AG04449 (cell line): ENCODE data around the gene ZNF296.

ENCODE experiments used
- CTCF ChIA-PET: fragments of 350-600 bp; formaldehyde crosslinking; extraction: SDS; loops from one replicate; lab custom pipeline; 2021; ENCODE audit warnings: antibody characterized with exemption; lab: Yijun Ruan, JAX
- POLR2A ChIA-PET: fragments of 400-600, 350-600 bp; formaldehyde crosslinking; extraction: SDS; loops from one replicate; lab custom pipeline; 2020; ENCODE audit warnings: antibody characterized with exemption, inconsistent platforms; lab: Yijun Ruan, JAX
- DNase-seq: peaks from one replicate; pipeline ENCODE4 v3.0.0-alpha.2; 2010; ENCODE audit warnings: low read depth, low spot score
- H3K4me3 ChIP-seq: 2 replicates; pipeline ENCODE4 v1.5.1; 2011; ENCODE audit warnings: low read depth, mild to moderate bottlenecking, control low read depth, low read length
- TF ChIP-seq, protein P1 (sequence below): IDR thresholded peaks from one replicate; pipeline ENCODE4 v1.5.1; 2011; ENCODE audit warnings: mild to moderate bottlenecking, moderate library complexity, low read length, control low read depth, inconsistent platforms; ENCODE audit not compliant: insufficient read depth; ENCODE audit errors: missing control alignments

Gene ZNF296

DNA sequence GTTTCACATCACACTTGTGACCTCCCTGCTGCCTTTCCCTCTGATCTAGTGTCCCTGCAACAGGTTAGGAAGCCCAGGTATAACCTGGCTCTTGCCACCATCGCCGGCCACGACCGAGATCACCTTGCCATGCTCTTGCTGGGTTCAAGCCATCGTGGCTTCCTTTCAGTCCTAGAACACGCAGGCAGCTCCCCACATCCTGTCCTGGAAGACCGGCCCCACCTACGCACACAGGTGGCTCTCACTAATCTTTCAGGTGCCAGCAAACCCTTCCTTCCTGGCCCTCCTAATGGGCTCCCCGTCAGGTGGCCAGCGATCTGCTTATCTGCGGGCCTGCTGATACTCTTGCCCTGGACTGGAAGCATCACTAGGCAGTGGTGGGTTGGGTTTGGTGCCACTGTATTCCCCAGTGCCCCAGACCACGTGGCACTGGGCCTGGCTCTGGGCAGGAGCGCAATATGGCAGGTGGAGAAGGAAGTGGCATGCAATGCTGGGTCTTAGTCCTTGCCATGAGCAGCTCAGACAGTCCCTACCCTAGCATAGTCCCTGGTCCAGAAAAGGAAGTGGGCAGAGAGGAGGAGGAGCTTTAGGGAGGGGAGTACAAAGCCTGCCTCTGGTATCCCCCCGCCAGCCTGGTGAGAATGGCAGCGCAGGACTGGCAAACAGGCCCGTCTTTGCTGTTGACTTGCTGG lies 28.5 kb upstream of the ZNF296 start:
- no peak for DNase-seq
- CTCF ChIA-PET = interaction anchor here (1.1 to 5.6 kb wide), 2 partner anchors 8 to 20 kb away, joined by 3 to 29 read pairs; no protein-coding TSS in a partner anchor
- no peak overlapping the region for H3K4me3 ChIP-seq
- POLR2A ChIA-PET = no interaction called here
- TF ChIP-seq, protein P1, sequence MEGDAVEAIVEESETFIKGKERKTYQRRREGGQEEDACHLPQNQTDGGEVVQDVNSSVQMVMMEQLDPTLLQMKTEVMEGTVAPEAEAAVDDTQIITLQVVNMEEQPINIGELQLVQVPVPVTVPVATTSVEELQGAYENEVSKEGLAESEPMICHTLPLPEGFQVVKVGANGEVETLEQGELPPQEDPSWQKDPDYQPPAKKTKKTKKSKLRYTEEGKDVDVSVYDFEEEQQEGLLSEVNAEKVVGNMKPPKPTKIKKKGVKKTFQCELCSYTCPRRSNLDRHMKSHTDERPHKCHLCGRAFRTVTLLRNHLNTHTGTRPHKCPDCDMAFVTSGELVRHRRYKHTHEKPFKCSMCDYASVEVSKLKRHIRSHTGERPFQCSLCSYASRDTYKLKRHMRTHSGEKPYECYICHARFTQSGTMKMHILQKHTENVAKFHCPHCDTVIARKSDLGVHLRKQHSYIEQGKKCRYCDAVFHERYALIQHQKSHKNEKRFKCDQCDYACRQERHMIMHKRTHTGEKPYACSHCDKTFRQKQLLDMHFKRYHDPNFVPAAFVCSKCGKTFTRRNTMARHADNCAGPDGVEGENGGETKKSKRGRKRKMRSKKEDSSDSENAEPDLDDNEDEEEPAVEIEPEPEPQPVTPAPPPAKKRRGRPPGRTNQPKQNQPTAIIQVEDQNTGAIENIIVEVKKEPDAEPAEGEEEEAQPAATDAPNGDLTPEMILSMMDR = no peak

DNA sequence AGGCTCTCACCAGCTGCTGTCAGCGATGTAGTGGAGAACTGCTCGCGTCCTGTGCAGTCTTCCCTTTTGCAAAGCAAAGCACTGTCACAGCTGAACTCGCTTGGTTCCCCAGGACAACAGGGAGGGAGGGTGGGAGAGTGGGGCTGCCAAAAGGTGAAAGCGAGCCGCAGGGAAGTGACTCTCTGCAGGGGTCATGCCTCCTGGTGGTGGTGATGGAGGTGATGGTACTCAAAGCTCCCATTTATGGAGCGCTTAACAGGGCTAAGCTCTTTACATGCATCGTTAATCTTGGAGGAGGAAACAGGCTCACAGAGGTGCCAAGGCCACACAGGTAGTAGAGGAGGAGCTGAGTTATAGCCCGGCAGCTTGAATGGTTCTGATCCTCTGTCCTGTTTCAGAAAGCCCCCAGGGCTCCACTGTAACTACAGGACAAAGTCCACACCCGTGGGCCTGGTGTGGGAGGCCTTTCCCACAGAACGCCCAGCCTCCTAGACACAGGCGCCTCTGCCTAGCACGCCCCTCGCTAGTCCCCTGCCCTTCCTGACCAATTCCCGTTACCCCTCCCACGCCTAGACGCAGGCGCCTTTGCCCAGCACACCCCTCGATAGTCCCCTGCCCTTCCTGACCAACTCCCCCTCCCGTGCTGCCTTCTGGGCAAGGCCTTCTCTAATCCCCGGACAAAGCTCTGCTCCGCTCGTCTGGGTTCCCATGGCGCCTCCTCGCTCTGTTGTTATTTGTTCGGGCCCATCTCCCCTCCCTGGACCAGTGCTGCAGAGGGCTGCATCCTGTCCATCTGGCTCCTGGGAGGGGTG lies 27.4 kb upstream of the ZNF296 start:
- DNase-seq = no peak
- H3K4me3 ChIP-seq = peak overlapping the region; percentile 15; the same call in 1 of the 2 replicates
- CTCF ChIA-PET = interaction anchor here (0.9 to 5.6 kb wide), 5 partner anchors 9 to 50 kb away, joined by 3 to 29 read pairs (median 3); no protein-coding TSS in a partner anchor
- TF ChIP-seq, protein P1 = peak; percentile 5
- POLR2A ChIA-PET = no interaction called here

DNA sequence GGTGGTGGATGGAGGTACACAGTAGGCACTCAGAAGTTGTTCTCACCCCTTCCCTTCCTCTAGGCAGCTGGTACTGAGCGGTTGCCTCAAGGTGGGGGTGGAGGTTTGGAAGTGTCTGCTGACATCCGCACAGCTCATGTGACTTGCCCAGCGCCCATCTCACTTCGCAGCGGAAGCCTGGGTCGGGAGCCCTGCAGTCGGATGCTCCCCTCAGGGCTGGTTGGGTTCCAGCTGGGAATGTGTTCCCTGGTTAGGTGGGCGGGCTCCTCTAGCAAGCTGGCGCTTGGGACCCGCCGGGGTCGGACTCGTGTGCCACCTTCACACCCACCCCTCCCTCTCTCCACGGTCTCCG lies 26.9 kb upstream of the ZNF296 start:
- DNase-seq = no peak
- TF ChIP-seq, protein P1 = no peak
- H3K4me3 ChIP-seq = peak overlapping the region; percentile 15
- ChIA-PET CTCF (interaction anchor here (0.9 to 5.6 kb wide), 5 partner anchors 10 to 50 kb away, joined by 3 to 29 read pairs (median 3); no protein-coding TSS in a partner anchor), POLR2A (no interaction called here)

DNA sequence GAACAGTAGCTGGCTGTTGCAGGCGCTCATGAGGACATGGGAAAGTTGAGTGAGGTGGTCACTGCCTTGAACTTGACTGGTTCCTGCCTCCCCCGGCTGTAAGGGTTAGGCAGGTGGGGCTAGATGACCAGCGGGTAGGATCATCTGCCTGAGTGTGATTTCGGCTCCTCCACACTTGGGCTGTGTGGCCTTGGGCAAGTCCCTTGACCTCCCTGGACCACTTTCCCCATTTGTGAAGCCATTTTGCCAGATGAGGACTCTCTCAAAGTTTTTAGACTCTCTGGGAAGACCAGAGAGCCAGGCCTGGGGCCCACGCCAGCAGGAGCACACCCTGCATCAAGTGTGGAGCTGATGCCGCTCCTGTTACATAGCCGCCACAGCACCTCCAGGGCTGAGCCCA lies 26.2 kb upstream of the ZNF296 start:
- ChIA-PET CTCF (interaction anchor here (1.2 to 5.6 kb wide), 2 partner anchors 22 to 51 kb away, joined by 3 to 29 read pairs; no protein-coding TSS in a partner anchor), POLR2A (no interaction called here)
- DNase-seq = no peak
- H3K4me3 ChIP-seq = no peak overlapping the region
- TF ChIP-seq, protein P1 = no peak

DNA sequence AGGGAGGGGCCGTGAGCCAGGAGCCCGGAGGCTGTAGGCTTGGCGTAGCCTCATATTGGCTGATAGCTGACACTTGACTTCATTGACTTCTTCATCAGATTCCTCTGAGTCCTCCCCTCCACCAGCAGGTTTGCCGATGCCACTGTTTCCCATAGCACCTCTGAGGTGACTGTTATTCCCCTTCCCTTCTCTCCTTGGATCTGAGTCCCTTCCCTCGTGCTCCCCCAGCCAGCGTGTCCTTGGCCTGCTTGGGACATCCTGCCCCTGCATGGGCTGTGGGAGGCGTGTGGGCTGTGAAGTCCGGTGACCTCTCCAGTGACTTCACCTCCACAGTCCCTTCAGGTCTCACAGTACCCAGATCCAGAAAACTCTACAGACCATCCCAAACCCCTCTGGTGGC lies 25.5 kb upstream of the ZNF296 start:
- no peak for DNase-seq
- POLR2A ChIA-PET = no interaction called here
- H3K4me3 ChIP-seq = no peak overlapping the region
- TF ChIP-seq, protein P1 = no peak
- CTCF ChIA-PET = interaction anchor here (5.6 kb wide), 1 partner anchor 23 kb away, joined by 29 read pairs; no protein-coding TSS in a partner anchor

DNA sequence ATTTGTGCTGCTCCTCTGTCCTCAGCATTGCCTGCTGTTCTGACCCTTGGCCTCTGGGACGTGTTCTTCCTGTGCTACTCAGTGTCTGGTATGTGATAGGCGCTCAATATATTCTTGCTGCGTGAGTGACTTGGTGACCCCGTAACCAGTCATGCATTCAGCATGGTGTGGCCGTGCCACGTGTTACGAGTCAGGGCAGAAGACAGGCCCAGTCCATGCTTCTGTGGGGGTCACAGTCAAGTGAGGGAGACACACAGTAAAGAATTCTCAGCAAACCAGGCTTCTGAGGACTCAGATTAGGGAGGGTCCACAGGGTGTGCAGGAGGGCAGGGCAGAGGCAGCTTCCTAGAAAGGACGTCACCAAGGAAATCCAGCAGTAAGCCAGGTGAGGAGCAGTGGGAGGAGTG lies 24.6 kb upstream of the ZNF296 start:
- DNase-seq = no peak
- H3K4me3 ChIP-seq = no peak overlapping the region
- ChIA-PET POLR2A (no interaction called here), CTCF (interaction anchor here (0.8 to 4.7 kb wide), 2 partner anchors 24 to 149 kb away, joined by 3 to 28 read pairs; no protein-coding TSS in a partner anchor)
- TF ChIP-seq, protein P1 = no peak
